Activated CD4-positive, alpha-beta T cell treated with anti-CD3 and anti-CD28 coated beads, Interleukin-2, amount 50 U/mL, for 1 hour (primary cell): Measurements from ENCODE around the gene HNF1A.
A peak's percentile ranks its signal among the peaks of the same experiment; 100 is the strongest.

Experiments used
- DNase-seq: peaks from one replicate; pipeline ENCODE4 v3.0.0-alpha.2; 2020

The HNF1A gene

DNA sequence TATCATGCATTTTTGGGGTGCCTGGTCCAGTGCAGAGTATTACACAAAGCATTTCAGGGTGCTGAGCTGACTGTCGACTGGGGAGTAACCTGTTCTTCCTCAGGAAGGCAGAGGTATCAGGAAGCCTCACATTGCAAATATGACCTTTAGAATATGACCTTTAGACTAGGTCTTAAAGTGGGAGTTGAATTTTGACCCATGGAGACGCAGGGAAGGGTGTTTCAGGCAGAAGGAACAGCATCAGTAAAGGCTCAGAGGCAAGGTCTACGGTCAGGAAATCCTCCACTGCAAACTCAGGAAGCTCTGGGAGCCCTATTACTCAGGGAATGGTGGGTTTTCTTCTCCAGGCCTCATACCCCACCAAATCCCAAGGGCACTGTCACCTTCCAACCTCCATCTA lies 11.3 kb downstream of the HNF1A start:
- DNase-seq = no peak

GRCh38 chr12:120990487-120991055 lies 12.2 kb downstream of the HNF1A start:
- no peak for DNase-seq

DNA sequence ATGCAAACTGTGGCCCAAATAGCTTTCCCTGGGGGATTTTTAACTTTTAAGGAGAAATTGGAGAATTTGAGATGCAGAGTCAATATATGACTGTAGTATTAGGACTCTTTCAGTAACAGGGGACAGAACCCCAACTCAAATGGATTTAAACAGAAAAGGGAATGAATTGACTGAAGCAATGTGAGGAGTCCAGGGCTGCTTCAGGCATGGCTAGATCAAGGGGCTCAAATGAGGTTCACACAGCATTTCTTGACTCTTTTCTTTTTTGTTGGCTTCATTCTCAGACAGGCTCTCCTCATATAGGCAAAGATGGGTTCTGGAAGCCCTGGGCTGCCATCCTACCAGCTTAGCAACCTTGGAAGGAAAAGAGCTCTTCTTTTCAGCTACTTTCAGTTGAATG lies 13.6 kb downstream of the HNF1A start:
- no peak for DNase-seq

DNA sequence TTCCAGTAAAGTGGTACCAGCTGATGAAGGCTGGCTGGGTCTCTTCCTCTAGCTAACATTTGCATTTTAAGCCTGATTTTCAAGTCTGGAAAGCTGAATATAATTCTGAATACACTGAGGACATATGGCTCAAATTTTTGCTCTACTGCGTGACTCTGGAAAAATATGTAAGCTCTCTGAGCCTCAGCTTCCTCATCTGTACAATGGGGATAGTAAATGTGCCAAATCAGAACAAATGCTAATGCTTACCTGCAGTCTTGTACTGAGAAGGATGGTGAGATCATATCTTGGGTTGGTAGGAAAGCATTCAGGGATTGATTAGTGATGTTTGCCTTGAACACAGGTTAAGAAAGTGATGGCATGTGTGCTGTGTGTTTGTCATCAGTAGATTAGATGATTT lies 14.6 kb downstream of the HNF1A start:
- DNase-seq = no peak

- DNase-seq = no peak
These were observed 15.2 kb downstream of the HNF1A start for GRCh38 chr12:120993496-120993895.

- no peak for DNase-seq
These were observed 15.7 kb downstream of the HNF1A start for GRCh38 chr12:120994059-120994458.

- no peak for DNase-seq
These were observed 16.4 kb downstream of the HNF1A start for GRCh38 chr12:120994589-120995337.

- DNase-seq = no peak
These were observed 17.9 kb downstream of the HNF1A start for GRCh38 chr12:120996133-120996746.

- no peak for DNase-seq
These were observed 19.1 kb downstream of the HNF1A start for GRCh38 chr12:120997448-120997847.

GRCh38 chr12:120998435-120998834 lies 20.1 kb downstream of the HNF1A start:
- DNase-seq = no peak

- DNase-seq = no peak
These were observed 21.1 kb downstream of the HNF1A start for GRCh38 chr12:120999191-121000120.

GRCh38 chr12:121000530-121000929 lies 22.2 kb downstream of the HNF1A start:
- no peak for DNase-seq

DNA sequence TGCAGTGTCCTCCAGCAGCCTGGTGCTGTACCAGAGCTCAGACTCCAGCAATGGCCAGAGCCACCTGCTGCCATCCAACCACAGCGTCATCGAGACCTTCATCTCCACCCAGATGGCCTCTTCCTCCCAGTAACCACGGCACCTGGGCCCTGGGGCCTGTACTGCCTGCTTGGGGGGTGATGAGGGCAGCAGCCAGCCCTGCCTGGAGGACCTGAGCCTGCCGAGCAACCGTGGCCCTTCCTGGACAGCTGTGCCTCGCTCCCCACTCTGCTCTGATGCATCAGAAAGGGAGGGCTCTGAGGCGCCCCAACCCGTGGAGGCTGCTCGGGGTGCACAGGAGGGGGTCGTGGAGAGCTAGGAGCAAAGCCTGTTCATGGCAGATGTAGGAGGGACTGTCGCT lies 22.7 kb downstream of the HNF1A start:
- DNase-seq = no peak

DNA sequence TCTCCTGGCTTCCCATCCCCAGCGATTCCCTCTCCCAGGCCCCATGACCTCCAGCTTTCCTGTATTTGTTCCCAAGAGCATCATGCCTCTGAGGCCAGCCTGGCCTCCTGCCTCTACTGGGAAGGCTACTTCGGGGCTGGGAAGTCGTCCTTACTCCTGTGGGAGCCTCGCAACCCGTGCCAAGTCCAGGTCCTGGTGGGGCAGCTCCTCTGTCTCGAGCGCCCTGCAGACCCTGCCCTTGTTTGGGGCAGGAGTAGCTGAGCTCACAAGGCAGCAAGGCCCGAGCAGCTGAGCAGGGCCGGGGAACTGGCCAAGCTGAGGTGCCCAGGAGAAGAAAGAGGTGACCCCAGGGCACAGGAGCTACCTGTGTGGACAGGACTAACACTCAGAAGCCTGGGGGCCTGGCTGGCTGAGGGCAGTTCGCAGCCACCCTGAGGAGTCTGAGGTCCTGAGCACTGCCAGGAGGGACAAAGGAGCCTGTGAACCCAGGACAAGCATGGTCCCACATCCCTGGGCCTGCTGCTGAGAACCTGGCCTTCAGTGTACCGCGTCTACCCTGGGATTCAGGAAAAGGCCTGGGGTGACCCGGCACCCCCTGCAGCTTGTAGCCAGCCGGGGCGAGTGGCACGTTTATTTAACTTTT lies 23.6 kb downstream of the HNF1A start:
- no peak for DNase-seq

GRCh38 chr12:121003650-121004049 lies 25.3 kb downstream of the HNF1A start:
- DNase-seq = no peak

DNA sequence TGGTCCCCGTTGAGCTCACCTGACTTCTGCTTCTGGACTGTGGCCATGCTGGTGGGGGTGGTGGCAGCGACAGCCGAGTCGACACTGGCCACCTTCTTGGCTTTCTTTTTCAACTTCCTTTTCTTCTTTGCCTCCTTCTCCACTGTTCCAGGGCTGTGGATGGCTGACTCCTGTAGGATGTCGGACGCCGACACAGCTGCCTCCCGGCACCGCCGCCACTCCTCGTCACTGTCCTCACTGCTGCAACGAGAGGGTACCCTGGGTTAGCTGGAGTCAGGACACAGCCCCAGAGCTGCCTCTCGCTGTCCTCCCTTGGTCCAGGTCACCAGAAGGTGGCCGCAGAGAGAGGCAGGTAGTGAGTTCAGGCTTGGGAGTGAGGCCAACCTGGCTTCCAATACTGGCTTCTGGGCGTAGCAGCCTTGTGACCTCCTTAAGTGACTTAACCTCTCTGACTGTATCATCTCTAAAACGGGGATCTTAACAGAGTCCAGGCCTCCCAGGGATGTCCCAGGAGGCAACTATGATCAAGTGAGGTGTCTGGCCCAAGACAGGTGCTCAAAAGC lies 26.0 kb downstream of the HNF1A start:
- DNase-seq = no peak

GRCh38 chr12:121005346-121005815 lies 27.0 kb downstream of the HNF1A start:
- DNase-seq = peak; percentile 37

DNA sequence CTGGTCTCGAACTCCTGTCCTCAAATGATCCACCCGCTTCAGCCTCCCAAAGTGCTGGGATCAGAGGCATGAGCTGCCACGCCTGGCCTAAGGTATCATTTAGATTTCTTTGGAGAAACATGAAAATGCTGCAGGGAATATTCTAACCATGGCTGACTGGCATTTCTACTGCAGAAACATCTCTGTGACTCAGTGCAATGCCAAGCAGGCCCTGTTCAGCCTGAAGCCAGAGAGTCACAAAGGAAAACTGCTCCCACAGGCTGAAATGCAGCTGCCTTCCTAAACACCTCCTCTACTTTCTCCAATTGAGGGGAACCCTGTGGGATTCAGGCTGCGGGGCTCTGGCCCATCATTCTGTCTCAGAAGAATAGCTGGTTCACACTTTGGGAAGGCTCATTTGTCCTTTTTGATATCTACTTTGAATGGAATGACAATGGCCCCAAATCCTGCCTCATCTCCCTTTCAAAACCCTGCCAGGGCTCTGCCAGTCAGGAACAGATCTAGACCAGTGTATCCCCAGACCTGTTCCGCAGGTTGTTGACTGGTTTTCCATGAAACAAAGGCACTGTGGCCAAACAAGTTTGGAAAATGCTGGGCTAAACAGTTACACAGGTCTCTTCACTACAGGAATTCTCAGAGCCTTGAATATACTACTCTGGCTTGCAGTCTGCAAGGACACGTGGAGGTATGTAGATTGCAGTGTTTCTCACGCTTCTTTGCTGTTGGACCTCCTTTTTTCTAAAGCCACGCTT lies 30.2 kb downstream of the HNF1A start:
- DNase-seq = no peak

- no peak for DNase-seq
These were observed 31.4 kb downstream of the HNF1A start for GRCh38 chr12:121009741-121010140.

GRCh38 chr12:121010860-121011259 lies 32.5 kb downstream of the HNF1A start:
- no peak for DNase-seq

DNA sequence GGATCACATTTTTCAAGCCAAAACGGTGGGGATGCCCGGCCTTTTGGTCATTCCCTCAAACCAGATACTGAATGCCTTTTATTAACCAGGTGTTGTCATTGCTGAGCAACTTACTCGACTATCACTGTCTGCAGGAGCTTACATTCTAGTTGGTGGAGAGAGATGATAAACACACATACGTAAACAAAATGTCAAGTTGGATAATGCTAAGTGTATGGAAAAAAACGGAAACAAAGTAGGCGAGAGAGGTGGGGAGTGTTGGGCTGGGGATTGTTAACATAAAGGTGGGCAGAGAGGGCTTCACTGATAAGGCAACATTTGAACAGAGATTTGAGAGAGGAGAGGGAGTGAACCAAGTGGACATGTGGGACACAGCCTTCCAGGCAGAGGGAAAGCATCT lies 33.5 kb downstream of the HNF1A start:
- no peak for DNase-seq

DNA sequence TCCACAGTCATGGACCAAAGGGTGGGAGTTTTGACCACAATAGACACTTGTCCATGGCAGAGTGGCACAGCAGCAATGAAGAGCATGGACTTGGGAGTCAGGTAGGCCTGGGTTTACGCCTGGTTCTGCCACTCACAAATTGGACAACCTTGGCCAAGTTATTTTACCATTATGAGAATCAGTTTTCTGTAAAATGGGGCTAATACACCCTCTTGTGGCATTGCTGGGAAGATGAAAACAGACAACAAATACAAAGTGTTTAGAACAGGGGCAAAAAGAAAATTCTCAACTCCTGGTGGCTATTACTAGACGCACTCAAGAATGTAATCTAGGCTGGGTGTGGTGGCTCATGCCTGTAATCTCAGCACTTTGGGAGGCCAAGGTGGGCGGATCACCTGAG lies 35.4 kb downstream of the HNF1A start:
- no peak for DNase-seq
